Ascending aorta (tissue), 2 donors: ENCODE measurements around the gene CACNA1H. TPM values are rescaled to one million over a fixed set of nuclear protein-coding genes. Genes with fewer than 3 reads are reported as not detected.
A peak's percentile ranks its signal among the peaks of the same experiment; 100 is the strongest.

Experiments used
- DNase-seq, 2 donors: peaks; one replicate each; pipeline ENCODE4 v3.0.0-alpha.2; 2019; ENCODE audit warnings: low spot score in 2 of 2
- H3K27ac ChIP-seq, 2 donors: fragments of 200-600 bp; sonication (generic); one replicate each; pipeline ENCODE4 v1.5.1; 2016 to 2017; ENCODE audit warnings: mild to moderate bottlenecking in 1 of 2
- H3K27me3 ChIP-seq: fragments of 200-600 bp; sonication (generic); one replicate; pipeline ENCODE4 v1.5.1; 2017
- H3K36me3 ChIP-seq, 2 donors: fragments of 200-600 bp; sonication (generic); one replicate each; pipeline ENCODE4 v1.5.1; 2016
- H3K4me1 ChIP-seq, 2 donors: fragments of 200-600 bp; sonication (generic); one replicate each; pipeline ENCODE4 v1.5.1; 2016 to 2017; ENCODE audit warnings: mild to moderate bottlenecking in 1 of 2
- H3K4me3 ChIP-seq, 2 donors: fragments of 200-600 bp; sonication (generic); one replicate each; pipeline ENCODE4 v1.5.1; 2016 to 2017; ENCODE audit warnings: mild to moderate bottlenecking in 1 of 2
- H3K9me3 ChIP-seq, 2 donors: fragments of 200-600 bp; sonication (generic); one replicate each; pipeline ENCODE4 v1.5.1; 2016
- CTCF ChIP-seq, 3 experiments: fragments of 200-600 bp in 2 of 3; fragments of 450-650 bp in 1 of 3; sonication (generic) in 2 of 3; IDR thresholded peaks; one replicate each; pipeline ENCODE4 v1.5.1; 2016 to 2019; ENCODE audit warnings: antibody characterized with exemption in 3 of 3, mild to moderate bottlenecking in 1 of 3, moderate library complexity in 1 of 3
- intact Hi-C: fragments of 100-400 bp; cut with DNase I; formaldehyde crosslinking; loops from one replicate; pipeline ENCODE4 v1.15.1; 2023
- total RNA-seq: library from RNA; depleted of rRNA; stranded (reverse); fragments of >200 nt; gene quantifications from one replicate; pipeline ENCODE4 v1.1.0, GENCODE V29; 2016

CACNA1H gene
- total RNA-seq, 1 donor from 2014 or later: 57.5 TPM

- no peak for DNase-seq
- no peaks in the 10 kb centered on the region for H3K9me3 ChIP-seq
- no peaks in the 10 kb centered on the region for H3K36me3 ChIP-seq
- H3K27ac ChIP-seq: no peak overlapping the region
- intact Hi-C loops: no loop called here
- H3K4me3 ChIP-seq: peak overlapping the region; percentile 33 to 34
- H3K27me3 ChIP-seq: no peaks in the 10 kb centered on the region
- H3K4me1 ChIP-seq: peaks cover 9 to 22% of the 10 kb centered on the region in 2 donors
- TF ChIP-seq CTCF (IDR thresholded peaks at IDR 0.05): no peak
Measured at GRCh38 chr16:1160773-1161348, 8.0 kb downstream of the CACNA1H start.

GRCh38 chr16:1162701-1163566, 10.0 kb downstream of the CACNA1H start:
- no peak for TF ChIP-seq CTCF (IDR thresholded peaks at IDR 0.05)
- Histone ChIP-seq H3K36me3 (no peaks in the 10 kb centered on the region), H3K4me3 (no peak overlapping the region), H3K9me3 (no peaks in the 10 kb centered on the region), H3K4me1 (peaks cover 9 to 22% of the 10 kb centered on the region in 2 donors), H3K27ac (no peak overlapping the region), H3K27me3 (no peaks in the 10 kb centered on the region)
- DNase-seq: no peak
- intact Hi-C loops: no loop called here

- no peak overlapping the region for H3K27ac ChIP-seq
- no peak for TF ChIP-seq CTCF (IDR thresholded peaks at IDR 0.05)
- H3K4me1 ChIP-seq: peaks cover 9 to 22% of the 10 kb centered on the region in 2 donors
- intact Hi-C loops: no loop called here
- no peak for DNase-seq
- H3K9me3 ChIP-seq: no peaks in the 10 kb centered on the region
- no peak overlapping the region for H3K4me3 ChIP-seq
- no peaks in the 10 kb centered on the region for H3K36me3 ChIP-seq
- H3K27me3 ChIP-seq: no peaks in the 10 kb centered on the region
Measured at GRCh38 chr16:1163567-1164055, 10.7 kb downstream of the CACNA1H start.

- Histone ChIP-seq H3K9me3 (no peaks in the 10 kb centered on the region), H3K27ac (no peak overlapping the region), H3K4me1 (peaks cover 9 to 20% of the 10 kb centered on the region in 2 donors), H3K36me3 (no peaks in the 10 kb centered on the region), H3K27me3 (no peaks in the 10 kb centered on the region), H3K4me3 (no peak overlapping the region)
- no peak for TF ChIP-seq CTCF (IDR thresholded peaks at IDR 0.05)
- no peak for DNase-seq
- intact Hi-C loops: no loop called here
Measured at GRCh38 chr16:1164382-1164781, 11.5 kb downstream of the CACNA1H start.

- no peaks in the 10 kb centered on the region for H3K36me3 ChIP-seq
- no peak for DNase-seq
- H3K4me1 ChIP-seq: peaks cover 11 to 20% of the 10 kb centered on the region in 2 donors
- TF ChIP-seq CTCF (IDR thresholded peaks at IDR 0.05): no peak
- no peaks in the 10 kb centered on the region for H3K27me3 ChIP-seq
- no peak overlapping the region for H3K4me3 ChIP-seq
- no peak overlapping the region for H3K27ac ChIP-seq
- no peaks in the 10 kb centered on the region for H3K9me3 ChIP-seq
- intact Hi-C loops: no loop called here
Measured at GRCh38 chr16:1164975-1165374, 12.1 kb downstream of the CACNA1H start.
